Measurements from ENCODE around the gene RNF224.

- TF ChIP-seq GATA3 (IDR thresholded peaks at IDR 0.05; ENCODE audit: low read depth, low read length), result no peak
- TF ChIP-seq GATA2 (IDR thresholded peaks at IDR 0.05; ENCODE audit: low read depth, low read length), result no peak
Observed at GRCh38 chr9:137254624-137255447, 27.5 kb downstream of the RNF224 start, which contains the start of gene NELFB.

Measured in SH-SY5Y (cell line).